GM21360 (cell line): ENCODE measurements around the gene HS3ST3A1.

Source experiments
- ATAC-seq: cut with Tn5 transposase; IDR thresholded peaks from one replicate; pipeline ENCODE4 v1.9.1; 2021; ENCODE audit warnings: mild to moderate bottlenecking, moderate library complexity; ENCODE audit not compliant: unreplicated experiment

HS3ST3A1 gene

GRCh38 chr17:13541032-13541480 is 60.7 kb downstream of the HS3ST3A1 start:
- no peak for ATAC-seq

- ATAC-seq, result no peak
These were observed 61.2 kb downstream of the HS3ST3A1 start for GRCh38 chr17:13540546-13540945.

- ATAC-seq, result no peak
These were observed 62.3 kb downstream of the HS3ST3A1 start for GRCh38 chr17:13539421-13539820.

GRCh38 chr17:13538841-13539411 is 62.8 kb downstream of the HS3ST3A1 start:
- no peak for ATAC-seq

- ATAC-seq, result no peak
These were observed 63.7 kb downstream of the HS3ST3A1 start for GRCh38 chr17:13537871-13538643.

- no peak for ATAC-seq
These were observed 64.5 kb downstream of the HS3ST3A1 start for GRCh38 chr17:13537167-13537731.

GRCh38 chr17:13534946-13535345 is 66.8 kb downstream of the HS3ST3A1 start:
- no peak for ATAC-seq

- ATAC-seq, result no peak
These were observed 70.0 kb downstream of the HS3ST3A1 start for GRCh38 chr17:13531721-13532120.

GRCh38 chr17:13525876-13526275 is 75.9 kb downstream of the HS3ST3A1 start:
- no peak for ATAC-seq

- ATAC-seq, result no peak
These were observed 78.6 kb downstream of the HS3ST3A1 start for GRCh38 chr17:13523164-13523563.

- ATAC-seq, result no peak
These were observed 79.0 kb downstream of the HS3ST3A1 start for GRCh38 chr17:13522749-13523148.

GRCh38 chr17:13521784-13522183 is 79.9 kb downstream of the HS3ST3A1 start:
- ATAC-seq, result no peak

- no peak for ATAC-seq
These were observed 80.7 kb downstream of the HS3ST3A1 start for GRCh38 chr17:13520899-13521572.

- ATAC-seq, result no peak
These were observed 83.3 kb downstream of the HS3ST3A1 start for GRCh38 chr17:13518261-13519000.

GRCh38 chr17:13513039-13513405 is 88.7 kb downstream of the HS3ST3A1 start:
- ATAC-seq, result no peak

- no peak for ATAC-seq
These were observed 91.7 kb downstream of the HS3ST3A1 start for GRCh38 chr17:13510062-13510461.

GRCh38 chr17:13509527-13509926 is 92.2 kb downstream of the HS3ST3A1 start:
- ATAC-seq, result no peak

GRCh38 chr17:13508896-13509295 is 92.8 kb downstream of the HS3ST3A1 start:
- ATAC-seq, result no peak

GRCh38 chr17:13503526-13503925 is 98.2 kb downstream of the HS3ST3A1 start:
- no peak for ATAC-seq

- ATAC-seq, result no peak
These were observed 99.5 kb downstream of the HS3ST3A1 start for GRCh38 chr17:13502263-13502662.

GRCh38 chr17:13500947-13501346 is 100.8 kb downstream of the HS3ST3A1 start:
- ATAC-seq, result no peak
